Erythroblast (primary cell): Measurements from ENCODE around the gene FBXL7.

ENCODE experiments used
- DNase-seq, 2 experiments: peaks; one replicate each; lab custom pipeline; 2025; lab: John Stamatoyannopoulos, UW
- GATA1 ChIP-seq: IDR thresholded peaks from 2 replicates; pipeline ENCODE4 v1.6.1; 2011; ENCODE audit warnings: low read depth, mild to moderate bottlenecking, control low read depth, low read length, moderate library complexity
- POLR2A ChIP-seq: IDR thresholded peaks from 2 replicates; pipeline ENCODE4 v1.6.1; 2011; ENCODE audit warnings: mild to moderate bottlenecking, low read length

Gene FBXL7

GRCh38 chr5:15539951-15540350, 40.0 kb downstream of the FBXL7 start:
- no peak for TF ChIP-seq GATA1
- TF ChIP-seq POLR2A: no peak
- DNase-seq: no peak

GRCh38 chr5:15544039-15544438, 44.1 kb downstream of the FBXL7 start:
- TF ChIP-seq GATA1 (no peak), POLR2A (no peak)
- no peak for DNase-seq

- no peak for TF ChIP-seq GATA1
- TF ChIP-seq POLR2A: no peak
- DNase-seq: no peak
These were observed 45.1 kb downstream of the FBXL7 start for GRCh38 chr5:15545082-15545481.

GRCh38 chr5:15547261-15547839, 47.4 kb downstream of the FBXL7 start:
- DNase-seq: no peak
- TF ChIP-seq GATA1: no peak
- no peak for TF ChIP-seq POLR2A

- no peak for DNase-seq
- TF ChIP-seq GATA1 (no peak), POLR2A (no peak)
These were observed 50.0 kb downstream of the FBXL7 start for GRCh38 chr5:15549961-15550360.

- no peak for DNase-seq
- no peak for TF ChIP-seq POLR2A
- TF ChIP-seq GATA1: no peak
These were observed 50.6 kb downstream of the FBXL7 start for GRCh38 chr5:15550502-15551112.

GRCh38 chr5:15551113-15551504, 51.1 kb downstream of the FBXL7 start:
- no peak for DNase-seq
- TF ChIP-seq POLR2A (no peak), GATA1 (no peak)

GRCh38 chr5:15554542-15554941, 54.6 kb downstream of the FBXL7 start:
- no peak for TF ChIP-seq GATA1
- TF ChIP-seq POLR2A: no peak
- DNase-seq: no peak

- DNase-seq: no peak
- TF ChIP-seq POLR2A (no peak), GATA1 (no peak)
These were observed 55.2 kb downstream of the FBXL7 start for GRCh38 chr5:15555176-15555575.

GRCh38 chr5:15558240-15558639, 58.3 kb downstream of the FBXL7 start:
- no peak for DNase-seq
- no peak for TF ChIP-seq GATA1
- TF ChIP-seq POLR2A: no peak

- DNase-seq: no peak
- TF ChIP-seq GATA1: no peak
- no peak for TF ChIP-seq POLR2A
These were observed 58.7 kb downstream of the FBXL7 start for GRCh38 chr5:15558681-15559080.

GRCh38 chr5:15560421-15560820, 60.4 kb downstream of the FBXL7 start:
- no peak for DNase-seq
- no peak for TF ChIP-seq GATA1
- TF ChIP-seq POLR2A: no peak

GRCh38 chr5:15564523-15564922, 64.5 kb downstream of the FBXL7 start:
- TF ChIP-seq POLR2A: no peak
- no peak for TF ChIP-seq GATA1
- no peak for DNase-seq

GRCh38 chr5:15564957-15565356, 65.0 kb downstream of the FBXL7 start:
- DNase-seq: no peak
- no peak for TF ChIP-seq POLR2A
- no peak for TF ChIP-seq GATA1

- no peak for DNase-seq
- TF ChIP-seq POLR2A (no peak), GATA1 (no peak)
These were observed 66.3 kb downstream of the FBXL7 start for GRCh38 chr5:15566306-15566705.
